Measurements from ENCODE around the gene EPHA5.

EPHA5 gene

DNA sequence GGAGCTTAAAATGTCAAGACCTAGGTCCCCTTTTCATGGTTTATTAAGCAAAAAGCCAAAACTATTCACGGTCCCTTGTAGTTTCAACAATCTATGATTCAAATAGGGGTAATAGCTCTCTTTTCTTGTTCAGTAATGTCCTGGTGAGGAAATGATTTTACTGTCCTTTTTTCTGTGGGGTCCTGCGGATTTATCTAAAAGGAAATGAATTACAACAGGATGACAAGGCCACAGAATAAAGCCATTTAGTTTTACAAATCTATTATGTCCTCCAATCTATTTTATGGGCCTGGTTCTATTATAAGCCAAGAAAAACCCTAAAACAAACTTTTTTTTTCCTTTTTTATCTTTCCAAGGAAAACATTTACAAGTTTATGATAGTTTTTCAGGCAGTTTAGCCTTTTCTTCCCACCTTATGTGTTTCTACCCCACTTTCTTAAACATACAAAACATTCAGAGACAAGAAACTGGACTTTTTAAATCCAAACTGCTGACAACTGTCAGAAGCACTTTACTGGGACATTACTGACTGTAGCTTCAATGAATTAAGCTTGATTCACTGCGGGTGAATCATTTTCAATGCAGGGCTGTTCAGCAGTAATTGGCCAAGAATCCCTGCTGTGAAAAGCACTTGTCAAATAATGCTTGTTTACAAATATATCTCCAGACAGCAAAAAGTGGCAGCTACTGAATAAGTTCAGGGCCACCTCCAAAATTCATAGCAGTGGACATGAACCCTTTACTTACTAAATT, 4.3 kb downstream of the EPHA5 start:
- H3K4me2 ChIP-seq: no peak overlapping the region
- TF ChIP-seq Cebpa-rat (IDR thresholded peaks at IDR 0.05): no peak
- H3K27ac ChIP-seq: no peak overlapping the region
- H4K20me1 ChIP-seq: no peaks in the 10 kb centered on the region
- no peak overlapping the region for H3K4me3 ChIP-seq
- H3K9me3 ChIP-seq: peaks cover 25% of the 10 kb centered on the region
- H3K27me3 ChIP-seq: no peaks in the 10 kb centered on the region
- H3K36me3 ChIP-seq: no peaks in the 10 kb centered on the region
- no peaks in the 10 kb centered on the region for H3K4me1 ChIP-seq
- H3K9ac ChIP-seq: no peak overlapping the region

GRCh38 chr4:65661471-65661870, 8.8 kb downstream of the EPHA5 start:
- Histone ChIP-seq H3K9me3 (no peaks in the 10 kb centered on the region), H3K9ac (no peak overlapping the region), H3K4me1 (no peaks in the 10 kb centered on the region), H3K36me3 (no peaks in the 10 kb centered on the region), H3K27me3 (no peaks in the 10 kb centered on the region), H4K20me1 (no peaks in the 10 kb centered on the region), H3K27ac (no peak overlapping the region), H3K4me3 (no peak overlapping the region), H3K4me2 (no peak overlapping the region)
- TF ChIP-seq Cebpa-rat (IDR thresholded peaks at IDR 0.05): no peak

DNA sequence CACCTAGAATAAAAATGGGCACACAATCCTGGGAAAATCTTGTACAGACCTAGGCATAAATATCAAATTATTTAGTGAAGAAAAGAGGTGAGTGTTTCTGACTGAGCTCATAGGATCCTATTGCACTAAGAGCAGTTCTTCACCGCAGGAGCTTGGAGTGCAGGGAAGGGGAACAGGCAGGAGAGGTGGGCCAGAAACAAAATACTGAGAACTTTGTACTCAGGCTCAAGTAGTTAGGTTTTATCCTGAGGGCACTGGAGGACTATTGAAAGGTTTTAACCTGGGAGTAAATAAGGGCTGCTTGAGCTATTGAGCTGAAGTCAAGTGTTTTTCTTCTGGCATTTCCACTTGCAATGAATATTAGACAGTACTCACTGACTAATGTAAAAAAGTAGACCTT, 12.2 kb downstream of the EPHA5 start:
- no peak for TF ChIP-seq Cebpa-rat (IDR thresholded peaks at IDR 0.05)
- Histone ChIP-seq H3K4me2 (no peak overlapping the region), H3K27ac (no peak overlapping the region), H4K20me1 (no peaks in the 10 kb centered on the region), H3K4me3 (no peak overlapping the region), H3K9ac (no peak overlapping the region), H3K4me1 (no peaks in the 10 kb centered on the region), H3K9me3 (no peaks in the 10 kb centered on the region), H3K27me3 (no peaks in the 10 kb centered on the region), H3K36me3 (no peaks in the 10 kb centered on the region)

- H3K36me3 ChIP-seq: no peaks in the 10 kb centered on the region
- H3K27me3 ChIP-seq: no peaks in the 10 kb centered on the region
- TF ChIP-seq Cebpa-rat (IDR thresholded peaks at IDR 0.05): no peak
- H3K4me1 ChIP-seq: no peaks in the 10 kb centered on the region
- no peak overlapping the region for H3K4me3 ChIP-seq
- H3K9me3 ChIP-seq: no peaks in the 10 kb centered on the region
- no peak overlapping the region for H3K27ac ChIP-seq
- no peak overlapping the region for H3K4me2 ChIP-seq
- no peaks in the 10 kb centered on the region for H4K20me1 ChIP-seq
- no peak overlapping the region for H3K9ac ChIP-seq
Measured at GRCh38 chr4:65656008-65656407, 14.3 kb downstream of the EPHA5 start.

GRCh38 chr4:65654976-65655375, 15.3 kb downstream of the EPHA5 start:
- no peaks in the 10 kb centered on the region for H3K27me3 ChIP-seq
- TF ChIP-seq Cebpa-rat (IDR thresholded peaks at IDR 0.05): no peak
- H3K4me3 ChIP-seq: no peak overlapping the region
- H3K9me3 ChIP-seq: no peaks in the 10 kb centered on the region
- no peaks in the 10 kb centered on the region for H3K4me1 ChIP-seq
- no peaks in the 10 kb centered on the region for H4K20me1 ChIP-seq
- no peaks in the 10 kb centered on the region for H3K36me3 ChIP-seq
- no peak overlapping the region for H3K27ac ChIP-seq
- H3K4me2 ChIP-seq: no peak overlapping the region
- H3K9ac ChIP-seq: no peak overlapping the region

- Histone ChIP-seq H3K36me3 (no peaks in the 10 kb centered on the region), H3K9ac (no peak overlapping the region), H3K27ac (no peak overlapping the region), H3K4me1 (no peaks in the 10 kb centered on the region), H3K4me3 (no peak overlapping the region), H3K4me2 (no peak overlapping the region), H3K27me3 (no peaks in the 10 kb centered on the region), H4K20me1 (no peaks in the 10 kb centered on the region), H3K9me3 (no peaks in the 10 kb centered on the region)
- no peak for TF ChIP-seq Cebpa-rat (IDR thresholded peaks at IDR 0.05)
Measured at GRCh38 chr4:65653740-65654361, 16.4 kb downstream of the EPHA5 start.

GRCh38 chr4:65651751-65652150, 18.5 kb downstream of the EPHA5 start:
- no peak for TF ChIP-seq Cebpa-rat (IDR thresholded peaks at IDR 0.05)
- H4K20me1 ChIP-seq: no peaks in the 10 kb centered on the region
- H3K9me3 ChIP-seq: no peaks in the 10 kb centered on the region
- no peak overlapping the region for H3K27ac ChIP-seq
- H3K4me1 ChIP-seq: no peaks in the 10 kb centered on the region
- no peaks in the 10 kb centered on the region for H3K27me3 ChIP-seq
- no peak overlapping the region for H3K4me3 ChIP-seq
- no peak overlapping the region for H3K4me2 ChIP-seq
- H3K36me3 ChIP-seq: no peaks in the 10 kb centered on the region
- H3K9ac ChIP-seq: no peak overlapping the region

GRCh38 chr4:65651031-65651430, 19.3 kb downstream of the EPHA5 start:
- no peak overlapping the region for H3K27ac ChIP-seq
- H3K4me2 ChIP-seq: no peak overlapping the region
- no peaks in the 10 kb centered on the region for H3K4me1 ChIP-seq
- H3K36me3 ChIP-seq: no peaks in the 10 kb centered on the region
- no peaks in the 10 kb centered on the region for H4K20me1 ChIP-seq
- no peak for TF ChIP-seq Cebpa-rat (IDR thresholded peaks at IDR 0.05)
- H3K27me3 ChIP-seq: no peaks in the 10 kb centered on the region
- no peak overlapping the region for H3K4me3 ChIP-seq
- no peak overlapping the region for H3K9ac ChIP-seq
- H3K9me3 ChIP-seq: no peaks in the 10 kb centered on the region

DNA sequence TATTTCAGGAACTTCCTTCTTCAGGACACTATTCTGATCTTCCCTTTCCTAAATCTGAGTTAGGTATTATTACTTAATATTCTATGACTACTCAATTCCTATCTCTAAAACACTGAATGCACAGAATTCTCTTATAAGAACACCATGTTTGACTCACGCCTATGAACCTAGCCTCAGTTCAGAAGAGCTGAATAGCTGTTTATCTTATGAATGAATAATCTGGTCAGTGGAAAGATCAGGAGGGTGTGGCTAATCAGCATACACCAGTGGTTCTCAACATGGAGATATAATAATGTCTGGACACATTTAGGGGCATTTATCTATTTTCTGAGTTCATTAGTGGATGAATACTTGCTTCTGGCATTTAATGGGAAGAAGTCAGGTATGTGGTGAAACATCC, 24.2 kb downstream of the EPHA5 start:
- Histone ChIP-seq H4K20me1 (no peaks in the 10 kb centered on the region), H3K9me3 (no peaks in the 10 kb centered on the region), H3K4me3 (no peak overlapping the region), H3K36me3 (no peaks in the 10 kb centered on the region), H3K4me1 (no peaks in the 10 kb centered on the region), H3K27me3 (no peaks in the 10 kb centered on the region), H3K9ac (no peak overlapping the region), H3K4me2 (no peak overlapping the region), H3K27ac (no peak overlapping the region)
- no peak for TF ChIP-seq Cebpa-rat (IDR thresholded peaks at IDR 0.05)

GRCh38 chr4:65645185-65645584, 25.1 kb downstream of the EPHA5 start:
- H3K4me3 ChIP-seq: no peak overlapping the region
- no peaks in the 10 kb centered on the region for H3K27me3 ChIP-seq
- no peaks in the 10 kb centered on the region for H3K9me3 ChIP-seq
- no peak overlapping the region for H3K27ac ChIP-seq
- no peaks in the 10 kb centered on the region for H4K20me1 ChIP-seq
- H3K4me1 ChIP-seq: no peaks in the 10 kb centered on the region
- no peak overlapping the region for H3K9ac ChIP-seq
- no peak overlapping the region for H3K4me2 ChIP-seq
- no peak for TF ChIP-seq Cebpa-rat (IDR thresholded peaks at IDR 0.05)
- no peaks in the 10 kb centered on the region for H3K36me3 ChIP-seq

All from BLaER1 (cell line).